Measurements from ENCODE around the gene KIF11. TPM values are rescaled to one million over a fixed set of nuclear protein-coding genes. Genes with fewer than 3 reads are reported as not detected.
A peak's percentile ranks its signal among the peaks of the same experiment; 100 is the strongest.

Gene KIF11
- total and polyA plus RNA-seq, 2 donors (not counting 3 experiments of a cell fraction or from before 2014, with no cell fraction given), result 7.3 to 42.6 TPM

GRCh38 chr10:92573798-92574547, 19.0 kb upstream of the KIF11 start, which contains the start of gene IDE:
IDE (minus strand) TSS chr10:92574093; CDS start chr10:92574019, 74 bp downstream.
- Histone ChIP-seq H3K27ac (ENCODE audit: insufficient read depth, low read depth, low read length) (peak within 1 kb of the TSS; percentile 89), H3K4me3 (replicated peaks in 1 of 3; ENCODE audit: insufficient read depth in 1 of 3, low read depth in 1 of 3, low read length in 3 of 3) (peak within 1 kb of the TSS; percentile 63 to 84 (median 68)), H4K20me1 (replicated peaks; ENCODE audit: control insufficient read depth, extremely low read depth, insufficient read depth, low read length) (no peaks in the 10 kb centered on the region), H3K9me3 (replicated peaks; ENCODE audit: control insufficient read depth, insufficient read depth, low read length) (no peaks in the 10 kb centered on the region), H3K9ac (replicated peaks; ENCODE audit: extremely low read depth, insufficient read depth, low read length) (peak within 1 kb of the TSS; percentile 93), H3K27me3 (ENCODE audit: control insufficient read depth in 2 of 2, insufficient read depth in 2 of 2, low read length in 2 of 2) (no peaks in the 10 kb centered on the region), H3K4me2 (ENCODE audit: insufficient read depth, low read length) (peak within 1 kb of the TSS; percentile 95), H3K9me1 (replicated peaks; ENCODE audit: control insufficient read depth, extremely low read depth, insufficient read depth, low read length) (no peaks in the 10 kb centered on the region), H3K79me2 (ENCODE audit: control insufficient read depth, insufficient read depth, low read length) (peaks cover 40% of the 10 kb centered on the region), H2AFZ (ENCODE audit: low read depth, low read length) (peak within 1 kb of the TSS; percentile 92), H3K4me1 (ENCODE audit: control insufficient read depth, extremely low read depth, insufficient read depth, low read length) (peaks cover 18% of the 10 kb centered on the region), H3K36me3 (ENCODE audit: control insufficient read depth in 2 of 2, extremely low read depth in 1 of 2, insufficient read depth in 2 of 2, low read length in 2 of 2) (peaks cover 0 to 2% of the 10 kb centered on the region in 2 experiments)
- BruUV-seq (replicated peaks), result no TSS peak
- no peak for TF ChIP-seq JUN (IDR thresholded peaks at IDR 0.05; ENCODE audit: borderline replicate concordance, insufficient read depth, insufficient read length, low read depth)
- TF ChIP-seq EZH2 (IDR thresholded peaks at IDR 0.05; ENCODE audit: borderline replicate concordance, low read depth, low read length, severe bottlenecking), result no peak
- TF ChIP-seq FOS (IDR thresholded peaks at IDR 0.05; ENCODE audit: borderline replicate concordance, insufficient read depth, low read length), result peak; percentile 60
- peak; percentile 83 to 87 for TF ChIP-seq CTCF (IDR thresholded peaks at IDR 0.05; ENCODE audit: extremely low read depth in 1 of 2, insufficient read depth in 1 of 2, low read depth in 1 of 2, low read length in 2 of 2)
- no peak for TF ChIP-seq MYC (IDR thresholded peaks at IDR 0.05; ENCODE audit: low read depth, low read length)
- peak; percentile 71 for TF ChIP-seq POLR2AphosphoS5 (IDR thresholded peaks at IDR 0.05; ENCODE audit: insufficient read depth, low read depth, low read length)
- TF ChIP-seq MAX (IDR thresholded peaks at IDR 0.05; ENCODE audit: insufficient read depth, insufficient read length), result peak; percentile 2
- peak; percentile 84 for TF ChIP-seq POLR2A (IDR thresholded peaks at IDR 0.05; ENCODE audit: low read depth, low read length)
- TF ChIP-seq GATA2 (IDR thresholded peaks at IDR 0.05; ENCODE audit: insufficient read depth, insufficient read length, low read depth, low read length), result no peak
- ChIA-PET POLR2A (interaction anchor here (1.0 kb wide), 2 partner anchors 17 to 57 kb away, joined by 3 read pairs; no protein-coding TSS in a partner anchor), CTCF (interaction anchor here (0.9 to 7.9 kb wide), 17 partner anchors 9 to 183 kb away, joined by 3 to 182 read pairs (median 4); partner anchors contain the start of genes HHEX and KIF11)
- FAIRE-seq (peak; percentile 87), DNase-seq (ENCODE audit: low read depth, low spot score) (peak; percentile 92)
- dilution Hi-C loops (cut with MboI; ENCODE audit: extremely low pct_ligation_motif_present, low sequenced_read_pairs) (no loop called here), intact Hi-C loops (cut with micrococcal nuclease) (loop anchor here (1.0 to 10.0 kb wide), 6 partner anchors 17 to 489 kb away; partner anchors contain the start of genes CPEB3, HHEX and MARCHF5)

All from endothelial cell of umbilical vein (primary cell).